ENCODE measurements around the gene SORT1. TPM values are rescaled to one million over a fixed set of nuclear protein-coding genes. Genes with fewer than 3 reads are reported as not detected.

SORT1 gene
- total RNA-seq, 1 experiment from 2014 or later, result 13.3 TPM

GRCh38 chr1:109388208-109388711 is 9.5 kb downstream of the SORT1 start:
- H3K4me3 Mint-ChIP-seq (ENCODE audit: unreplicated experiment), result no peak overlapping the region
- ChIA-PET POLR2A (interaction anchor here (1.4 to 6.5 kb wide), 3 partner anchors 8 to 115 kb away, joined by 5 to 86 read pairs (median 20); no protein-coding TSS in a partner anchor), CTCF (interaction anchor here (0.8 to 2.3 kb wide), 3 partner anchors 11 to 144 kb away, joined by 4 to 6 read pairs (median 5); no protein-coding TSS in a partner anchor)
- no peak for DNase-seq (ENCODE audit: unreplicated experiment)
- H3K36me3 Mint-ChIP-seq (ENCODE audit: insufficient read depth, unreplicated experiment), result peaks cover 8% of the 10 kb centered on the region
- peaks cover 74% of the 10 kb centered on the region for H3K4me1 Mint-ChIP-seq (ENCODE audit: insufficient read depth, unreplicated experiment)
- BruUV-seq (replicated peaks), result no TSS peak
- no peaks in the 10 kb centered on the region for H3K27me3 Mint-ChIP-seq (ENCODE audit: insufficient read depth, unreplicated experiment)
- no peak for TF ChIP-seq CTCF (IDR thresholded peaks at IDR 0.05; ENCODE audit: unreplicated experiment)
- no peak overlapping the region for H3K27ac Mint-ChIP-seq (ENCODE audit: low read depth, unreplicated experiment)
- no peaks in the 10 kb centered on the region for H3K9me3 Mint-ChIP-seq (ENCODE audit: unreplicated experiment)
- intact Hi-C loops (cut with micrococcal nuclease), result no loop called here

- no peak overlapping the region for H3K4me3 Mint-ChIP-seq (ENCODE audit: unreplicated experiment)
- H3K36me3 Mint-ChIP-seq (ENCODE audit: insufficient read depth, unreplicated experiment), result peaks cover 8% of the 10 kb centered on the region
- peaks cover 54% of the 10 kb centered on the region for H3K4me1 Mint-ChIP-seq (ENCODE audit: insufficient read depth, unreplicated experiment)
- H3K27ac Mint-ChIP-seq (ENCODE audit: low read depth, unreplicated experiment), result peak overlapping the region; percentile 80
- ChIA-PET POLR2A (interaction anchor here (1.0 to 4.0 kb wide), 7 partner anchors 10 to 109 kb away, joined by 3 to 28 read pairs (median 6); partner anchors contain the start of gene PSRC1), CTCF (interaction anchor here (0.6 to 2.3 kb wide), 4 partner anchors 12 to 237 kb away, joined by 3 to 9 read pairs (median 4); partner anchors contain the start of gene SORT1)
- no peaks in the 10 kb centered on the region for H3K27me3 Mint-ChIP-seq (ENCODE audit: insufficient read depth, unreplicated experiment)
- BruUV-seq (replicated peaks), result no TSS peak
- no peak for TF ChIP-seq CTCF (IDR thresholded peaks at IDR 0.05; ENCODE audit: unreplicated experiment)
- DNase-seq (ENCODE audit: unreplicated experiment), result no peak
- intact Hi-C loops (cut with micrococcal nuclease), result no loop called here
- no peaks in the 10 kb centered on the region for H3K9me3 Mint-ChIP-seq (ENCODE audit: unreplicated experiment)
Measured at GRCh38 chr1:109386054-109386717, 11.5 kb downstream of the SORT1 start.

GRCh38 chr1:109385417-109385816 is 12.3 kb downstream of the SORT1 start:
- CTCF ChIA-PET, result interaction anchor here (0.6 to 2.0 kb wide), 4 partner anchors 13 to 296 kb away, joined by 3 to 9 read pairs (median 4); partner anchors contain the start of gene SORT1
- TF ChIP-seq CTCF (IDR thresholded peaks at IDR 0.05; ENCODE audit: unreplicated experiment), result no peak

GRCh38 chr1:109383854-109384253 is 13.9 kb downstream of the SORT1 start:
- Mint-ChIP-seq H3K27me3 (ENCODE audit: insufficient read depth, unreplicated experiment) (no peaks in the 10 kb centered on the region), H3K27ac (ENCODE audit: low read depth, unreplicated experiment) (peak overlapping the region; percentile 24), H3K36me3 (ENCODE audit: insufficient read depth, unreplicated experiment) (peaks cover under 1% of the 10 kb centered on the region), H3K4me3 (ENCODE audit: unreplicated experiment) (no peak overlapping the region), H3K4me1 (ENCODE audit: insufficient read depth, unreplicated experiment) (peaks cover 31% of the 10 kb centered on the region), H3K9me3 (ENCODE audit: unreplicated experiment) (no peaks in the 10 kb centered on the region)
- ChIA-PET POLR2A (interaction anchor here (4.0 kb wide), 1 partner anchor 13 kb away, joined by 28 read pairs; no protein-coding TSS in a partner anchor), CTCF (interaction anchor here (1.3 kb wide), 1 partner anchor 9 kb away, joined by 7 read pairs; no protein-coding TSS in a partner anchor)
- intact Hi-C loops (cut with micrococcal nuclease), result no loop called here
- BruUV-seq (replicated peaks), result no TSS peak
- DNase-seq (ENCODE audit: unreplicated experiment), result no peak
- no peak for TF ChIP-seq CTCF (IDR thresholded peaks at IDR 0.05; ENCODE audit: unreplicated experiment)

More at GRCh38 chr1:109385417-109385816, 12.3 kb downstream of the SORT1 start:
- Mint-ChIP-seq H3K4me3 (ENCODE audit: unreplicated experiment) (peak overlapping the region; percentile 11), H3K9me3 (ENCODE audit: unreplicated experiment) (no peaks in the 10 kb centered on the region), H3K27ac (ENCODE audit: low read depth, unreplicated experiment) (peak overlapping the region; percentile 80), H3K27me3 (ENCODE audit: insufficient read depth, unreplicated experiment) (no peaks in the 10 kb centered on the region), H3K4me1 (ENCODE audit: insufficient read depth, unreplicated experiment) (peaks cover 47% of the 10 kb centered on the region), H3K36me3 (ENCODE audit: insufficient read depth, unreplicated experiment) (peaks cover 8% of the 10 kb centered on the region)
- no TSS peak for BruUV-seq (replicated peaks)
- POLR2A ChIA-PET, result interaction anchor here (0.5 to 4.0 kb wide), 7 partner anchors 10 to 225 kb away, joined by 3 to 28 read pairs (median 3); partner anchors contain the start of genes PSRC1 and SORT1
- intact Hi-C loops (cut with micrococcal nuclease), result no loop called here
- peak; percentile 31 for DNase-seq (ENCODE audit: unreplicated experiment)
